Muscle of leg (tissue), 16 donors: ENCODE results near the gene POLRMT. TPM values are rescaled to one million over a fixed set of nuclear protein-coding genes. Genes with fewer than 3 reads are reported as not detected.

Experiments used
- DNase-seq: peaks from one replicate; pipeline ENCODE4 v3.0.0; 2013
- H3K27ac ChIP-seq: one replicate; pipeline ENCODE4 v1.5.1; 2013; ENCODE audit warnings: mild to moderate bottlenecking, low read length, control low read depth
- H3K27me3 ChIP-seq: one replicate; pipeline ENCODE4 v1.6.1; 2013; ENCODE audit warnings: low read length; ENCODE audit not compliant: control insufficient read depth, insufficient read depth
- H3K36me3 ChIP-seq: one replicate; pipeline ENCODE4 v1.6.1; 2013; ENCODE audit warnings: low read length; ENCODE audit not compliant: control insufficient read depth, insufficient read depth
- H3K4me1 ChIP-seq: one replicate; pipeline ENCODE4 v1.6.1; 2013; ENCODE audit warnings: low read length; ENCODE audit not compliant: control insufficient read depth, insufficient read depth
- H3K4me3 ChIP-seq: one replicate; pipeline ENCODE4 v1.5.1; 2013; ENCODE audit warnings: low read length, control low read depth
- H3K9me3 ChIP-seq: replicated peaks from 2 replicates; pipeline ENCODE4 v1.6.1; 2013; ENCODE audit warnings: low read depth, low read length; ENCODE audit not compliant: control insufficient read depth
- WGBS: methylation state at CpG from one replicate; pipeline ENCODE4 v1.1.5; 2013; ENCODE audit warnings: missing lambda C conversion rate; ENCODE audit not compliant: insufficient coverage; 5-methylcytosine and 5-hydroxymethylcytosine counted together
- long read RNA-seq, 11 donors: transcript quantifications; one replicate each; lab custom pipeline, GENCODE V29; 2026
- polyA plus RNA-seq, 8 donors: library from polyadenylated mRNA; unstranded; fragments of 120-200 nt; gene quantifications; one replicate each; pipeline versions ENCODE4 v1.2.1 to v1.2.3, GENCODE V29; 2013; ENCODE audit warnings: inconsistent platforms in 1 of 8, low replicate concordance in 1 of 8; ENCODE audit not compliant: insufficient read length in 8 of 8, insufficient read depth in 1 of 8
- total RNA-seq: library from RNA; stranded (reverse); fragments of 120-200 nt; gene quantifications from one replicate; pipeline ENCODE4 v1.2.4, GENCODE V29; 2013

POLRMT gene
- total RNA-seq: 28.6 TPM
- 10 to 100 TPM; 30.0 to 42.7 (median 34.4) TPM for polyA plus RNA-seq
- long read RNA-seq, donor 1: 0 reads
- long read RNA-seq, donor 2: 0 reads
- long read RNA-seq, donor 3, partial matches to known transcripts: 0 of 6 reads
- long read RNA-seq, donor 3, other reads (novel, unspliced or antisense): 0 of 6 reads
- long read RNA-seq, donor 4, partial matches to known transcripts: 0 of 10 reads
- long read RNA-seq, donor 4, other reads (novel, unspliced or antisense): 6 of 10 reads
- long read RNA-seq, donor 5, partial matches to known transcripts: 5 of 6 reads
- long read RNA-seq, donor 5, other reads (novel, unspliced or antisense): 0 of 6 reads
- long read RNA-seq, donor 6, partial matches to known transcripts: 0 of 5 reads
- long read RNA-seq, donor 6, other reads (novel, unspliced or antisense): 0 of 5 reads
- long read RNA-seq, donor 7, partial matches to known transcripts: 0 of 5 reads
- long read RNA-seq, donor 7, other reads (novel, unspliced or antisense): 0 of 5 reads
- long read RNA-seq, donor 8, partial matches to known transcripts: 0 of 1 reads
- long read RNA-seq, donor 8, other reads (novel, unspliced or antisense): 0 of 1 reads
- long read RNA-seq, donor 9, partial matches to known transcripts: 6 of 7 reads
- long read RNA-seq, donor 9, other reads (novel, unspliced or antisense): 0 of 7 reads
- long read RNA-seq, donor 10, partial matches to known transcripts: 0 of 3 reads
- long read RNA-seq, donor 10, other reads (novel, unspliced or antisense): 0 of 3 reads
- long read RNA-seq, donor 11, partial matches to known transcripts: 174 of 293 reads
- long read RNA-seq, donor 11, other reads (novel, unspliced or antisense): 116 of 293 reads

- Histone ChIP-seq H3K36me3 (peaks cover 13% of the 10 kb centered on the region), H3K27ac (peak within 1 kb of the TSS; percentile 62), H3K9me3 (no peaks in the 10 kb centered on the region), H3K4me1 (peaks cover 26% of the 10 kb centered on the region), H3K4me3 (peak within 1 kb of the TSS; percentile 88), H3K27me3 (peaks cover 7% of the 10 kb centered on the region)
- 0% methylated on average over 67 of the region's 67 CpGs for WGBS
- DNase-seq: peak; percentile 99
These were observed at the start of gene POLRMT for GRCh38 chr19:633068-633785. TSS of gene POLRMT (minus strand) at chr19:633537. CDS start at chr19:633512, 25 bp downstream.

GRCh38 chr19:682678-683320 lies 49.5 kb upstream of the POLRMT start:
- no peak overlapping the region for H3K27ac ChIP-seq
- peaks cover 3% of the 10 kb centered on the region for H3K36me3 ChIP-seq
- no peak for DNase-seq
- peaks cover 26% of the 10 kb centered on the region for H3K4me1 ChIP-seq
- 83% methylated on average over 18 of the region's 25 CpGs for WGBS
- H3K27me3 ChIP-seq: no peaks in the 10 kb centered on the region
- no peak overlapping the region for H3K4me3 ChIP-seq
- H3K9me3 ChIP-seq: no peaks in the 10 kb centered on the region

DNA sequence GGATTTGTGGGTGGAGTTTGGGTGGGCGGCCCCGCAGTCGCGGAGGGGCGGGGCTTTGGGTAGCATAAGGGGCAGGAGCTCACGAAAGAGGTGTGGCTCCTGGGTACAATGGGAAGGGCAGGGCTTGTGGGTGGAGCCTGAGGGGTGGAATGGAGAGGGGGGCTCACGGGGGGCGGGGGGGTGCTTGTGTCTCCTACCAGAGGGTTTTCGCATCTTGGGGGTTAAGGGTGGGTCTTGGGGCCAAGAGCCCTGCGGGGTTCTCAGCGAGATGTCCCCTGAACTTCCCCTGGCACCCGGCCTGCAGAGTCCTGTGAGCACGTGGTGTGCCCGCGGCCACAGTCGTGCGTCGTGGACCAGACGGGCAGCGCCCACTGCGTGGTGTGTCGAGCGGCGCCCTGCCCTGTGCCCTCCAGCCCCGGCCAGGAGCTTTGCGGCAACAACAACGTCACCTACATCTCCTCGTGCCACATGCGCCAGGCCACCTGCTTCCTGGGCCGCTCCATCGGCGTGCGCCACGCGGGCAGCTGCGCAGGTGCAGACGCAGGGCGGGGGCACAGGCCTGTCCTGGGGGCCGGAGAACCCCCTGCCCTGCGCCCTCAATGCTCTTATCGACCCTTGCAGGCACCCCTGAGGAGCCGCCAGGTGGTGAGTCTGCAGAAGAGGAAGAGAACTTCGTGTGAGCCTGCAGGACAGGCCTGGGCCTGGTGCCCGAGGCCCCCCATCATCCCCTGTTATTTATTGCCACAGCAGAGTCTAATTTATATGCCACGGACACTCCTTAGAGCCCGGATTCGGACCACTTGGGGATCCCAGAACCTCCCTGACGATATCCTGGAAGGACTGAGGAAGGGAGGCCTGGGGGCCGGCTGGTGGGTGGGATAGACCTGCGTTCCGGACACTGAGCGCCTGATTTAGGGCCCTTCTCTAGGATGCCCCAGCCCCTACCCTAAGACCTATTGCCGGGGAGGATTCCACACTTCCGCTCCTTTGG lies 48.0 kb upstream of the POLRMT start:
- Histone ChIP-seq H3K4me1 (peaks cover 38% of the 10 kb centered on the region), H3K27ac (peak overlapping the region; percentile 98), H3K4me3 (peak overlapping the region; percentile 55), H3K36me3 (peaks cover 3% of the 10 kb centered on the region), H3K27me3 (peaks cover 7% of the 10 kb centered on the region), H3K9me3 (no peaks in the 10 kb centered on the region)
- DNase-seq: peak; percentile 89
- 74% methylated on average over 42 of the region's 54 CpGs for WGBS

DNA sequence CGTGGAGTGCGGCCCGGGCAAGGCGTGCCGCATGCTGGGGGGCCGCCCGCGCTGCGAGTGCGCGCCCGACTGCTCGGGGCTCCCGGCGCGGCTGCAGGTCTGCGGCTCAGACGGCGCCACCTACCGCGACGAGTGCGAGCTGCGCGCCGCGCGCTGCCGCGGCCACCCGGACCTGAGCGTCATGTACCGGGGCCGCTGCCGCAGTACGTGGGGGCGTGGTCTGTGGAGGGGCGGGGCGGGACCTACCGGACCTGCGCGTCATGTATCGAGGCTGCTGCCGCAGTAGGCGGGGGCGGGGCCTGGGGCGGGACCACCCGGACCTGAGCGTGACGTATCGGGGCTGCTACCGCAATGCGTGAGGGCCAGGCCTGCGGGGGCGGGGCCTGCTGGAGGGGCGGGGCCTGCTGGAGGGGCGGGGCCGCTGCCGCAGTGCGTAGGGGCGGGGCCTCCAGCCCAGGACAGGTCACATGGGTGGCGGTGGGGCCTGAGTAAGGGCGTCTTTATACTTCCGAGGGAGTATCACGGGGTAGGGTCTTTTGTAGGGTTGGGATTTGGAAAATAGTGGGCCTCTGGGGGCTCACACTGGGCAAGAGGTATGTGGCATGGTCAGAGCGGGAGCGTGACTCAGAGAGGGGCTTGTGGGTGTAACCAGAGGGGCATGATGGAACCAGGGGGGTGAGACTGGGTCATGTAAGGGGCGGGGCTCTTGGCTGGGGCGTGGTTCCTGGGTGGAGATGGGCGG lies 47.1 kb upstream of the POLRMT start:
- Histone ChIP-seq H3K27me3 (peaks cover 12% of the 10 kb centered on the region), H3K36me3 (peaks cover 3% of the 10 kb centered on the region), H3K4me3 (peak overlapping the region; percentile 55), H3K4me1 (peaks cover 44% of the 10 kb centered on the region), H3K9me3 (no peaks in the 10 kb centered on the region), H3K27ac (peak overlapping the region; percentile 98)
- WGBS: 2% methylated on average over 68 of the region's 70 CpGs
- DNase-seq: peak; percentile 98

DNA sequence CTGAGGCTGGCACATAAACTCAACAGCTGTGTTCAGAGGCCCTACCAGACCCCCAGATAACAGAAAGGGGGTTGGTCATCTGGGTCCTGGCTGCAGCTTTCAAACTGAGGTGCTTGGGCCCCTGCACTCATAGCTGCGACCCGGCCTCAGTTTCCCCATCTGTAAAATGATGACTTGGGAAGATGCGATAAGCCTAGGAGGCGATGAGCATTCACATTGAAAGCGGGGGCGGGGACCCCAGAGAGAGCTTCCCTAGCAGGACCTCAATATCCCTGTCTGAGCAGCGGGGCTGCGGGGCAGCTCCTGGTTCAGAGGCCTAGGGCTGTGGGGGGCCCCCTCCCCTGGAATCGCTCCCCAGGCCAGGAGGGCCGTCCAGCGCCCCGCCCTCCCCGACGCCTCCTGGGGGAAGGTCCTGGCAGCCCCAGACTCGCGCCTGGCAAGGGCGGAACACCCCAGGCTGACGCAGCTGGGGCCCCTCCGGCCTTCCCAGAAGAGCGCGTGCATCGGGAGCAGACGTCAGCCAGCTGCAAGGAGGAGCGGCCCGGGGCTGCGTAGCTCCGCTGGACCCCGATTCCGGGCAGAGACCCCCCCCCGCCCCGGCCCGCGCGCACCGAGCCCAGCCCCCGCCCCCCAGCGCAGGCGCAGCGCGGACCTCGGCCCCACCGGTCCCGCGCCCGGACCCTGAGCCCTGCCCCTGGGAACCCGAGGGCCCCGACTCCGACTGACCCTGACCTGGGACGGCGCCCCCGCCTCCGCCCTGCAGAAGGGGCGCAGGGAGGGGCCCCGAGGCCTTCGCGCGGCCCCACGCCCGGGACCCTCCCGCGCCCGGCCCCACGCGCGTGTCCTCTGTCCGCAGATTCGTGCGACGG lies 46.3 kb upstream of the POLRMT start:
- no peaks in the 10 kb centered on the region for H3K9me3 ChIP-seq
- DNase-seq: peak; percentile 93
- H3K27me3 ChIP-seq: peaks cover 18% of the 10 kb centered on the region
- peak overlapping the region; percentile 54 for H3K4me3 ChIP-seq
- H3K4me1 ChIP-seq: peaks cover 52% of the 10 kb centered on the region
- H3K27ac ChIP-seq: peak overlapping the region; percentile 92
- H3K36me3 ChIP-seq: peaks cover 3% of the 10 kb centered on the region
- WGBS: 1% methylated on average over 63 of the region's 69 CpGs

DNA sequence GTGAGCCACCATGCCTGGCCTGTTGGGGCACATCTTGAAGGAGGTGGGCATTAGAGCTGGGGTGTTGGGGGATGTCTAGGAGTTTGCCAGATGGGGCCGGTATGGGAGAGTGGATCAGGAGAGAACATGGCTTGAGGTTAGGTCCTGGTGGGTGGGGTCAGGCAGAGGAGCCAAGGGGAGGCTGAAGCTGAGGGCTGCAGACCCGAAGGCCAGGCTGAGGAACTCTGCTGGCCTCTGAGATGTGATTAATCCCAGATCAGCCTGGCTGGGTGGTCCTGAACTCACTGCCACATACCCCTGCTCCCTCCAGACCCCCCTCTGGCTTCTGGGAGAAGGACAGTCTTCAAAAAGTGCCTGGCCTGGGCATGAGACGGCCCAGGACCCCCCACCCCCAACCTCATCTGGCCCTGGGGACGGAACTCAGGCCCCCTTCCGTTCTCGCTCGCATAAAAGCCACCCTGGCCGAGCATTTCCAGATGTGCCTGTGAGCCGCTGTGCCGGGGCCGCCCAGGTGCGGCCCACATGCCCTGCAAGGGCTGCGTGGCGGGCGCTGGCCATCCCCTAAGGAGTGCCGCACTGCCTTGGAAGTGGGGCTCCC lies 45.6 kb upstream of the POLRMT start:
- Histone ChIP-seq H3K9me3 (no peaks in the 10 kb centered on the region), H3K4me1 (peaks cover 52% of the 10 kb centered on the region), H3K36me3 (peaks cover 3% of the 10 kb centered on the region), H3K27me3 (peaks cover 18% of the 10 kb centered on the region), H3K27ac (peak overlapping the region; percentile 92), H3K4me3 (peak overlapping the region; percentile 54)
- peak; percentile 52 for DNase-seq
- WGBS: 39% methylated on average over 16 of the region's 16 CpGs

DNA sequence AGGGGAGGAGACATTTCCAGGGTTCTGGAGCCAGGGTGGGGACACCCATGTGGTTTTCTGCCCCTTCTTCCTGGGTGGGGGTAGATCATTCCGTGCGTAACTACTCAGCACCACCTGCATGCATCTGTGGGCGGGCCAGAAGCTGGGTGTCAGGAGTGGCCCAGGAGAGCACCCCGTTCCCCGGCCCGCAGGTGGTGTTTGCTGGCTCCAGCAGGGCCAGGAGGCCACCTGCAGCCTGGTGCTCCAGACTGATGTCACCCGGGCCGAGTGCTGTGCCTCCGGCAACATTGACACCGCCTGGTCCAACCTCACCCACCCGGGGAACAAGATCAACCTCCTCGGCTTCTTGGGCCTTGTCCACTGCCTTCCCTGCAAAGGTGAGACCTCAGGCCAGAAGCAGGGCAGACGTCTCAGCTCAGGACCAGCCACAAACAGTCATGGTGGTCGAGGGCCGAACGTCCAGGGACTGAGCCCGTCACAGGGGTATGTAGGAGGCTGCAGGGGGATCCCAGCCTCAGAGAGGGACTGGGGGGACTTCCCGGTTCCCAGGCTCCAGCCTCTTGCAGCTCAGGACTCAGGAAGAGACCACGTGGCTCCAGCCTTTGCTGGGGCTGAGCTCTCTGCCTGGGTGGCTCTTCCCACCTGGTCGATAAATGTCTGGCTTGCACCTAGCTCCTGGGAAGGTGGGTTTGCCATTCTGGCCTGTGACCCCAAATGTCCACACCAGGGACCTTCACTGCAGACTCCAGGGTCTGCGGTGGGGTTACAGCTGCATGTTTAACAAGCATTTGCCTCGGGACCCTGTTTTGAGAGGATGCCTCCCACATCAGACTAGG lies 44.5 kb upstream of the POLRMT start:
- peaks cover 18% of the 10 kb centered on the region for H3K27me3 ChIP-seq
- WGBS: 37% methylated on average over 19 of the region's 22 CpGs
- H3K36me3 ChIP-seq: peaks cover 3% of the 10 kb centered on the region
- H3K4me3 ChIP-seq: no peak overlapping the region
- peak overlapping the region; percentile 59 for H3K27ac ChIP-seq
- H3K9me3 ChIP-seq: no peaks in the 10 kb centered on the region
- H3K4me1 ChIP-seq: peaks cover 52% of the 10 kb centered on the region
- DNase-seq: peak; percentile 42
